ENCODE results near the gene KRT40. TPM values are rescaled to one million over a fixed set of nuclear protein-coding genes. Genes with fewer than 3 reads are reported as not detected.

Gene KRT40
- total RNA-seq, 1 experiment from 2014 or later, result not detected

DNA sequence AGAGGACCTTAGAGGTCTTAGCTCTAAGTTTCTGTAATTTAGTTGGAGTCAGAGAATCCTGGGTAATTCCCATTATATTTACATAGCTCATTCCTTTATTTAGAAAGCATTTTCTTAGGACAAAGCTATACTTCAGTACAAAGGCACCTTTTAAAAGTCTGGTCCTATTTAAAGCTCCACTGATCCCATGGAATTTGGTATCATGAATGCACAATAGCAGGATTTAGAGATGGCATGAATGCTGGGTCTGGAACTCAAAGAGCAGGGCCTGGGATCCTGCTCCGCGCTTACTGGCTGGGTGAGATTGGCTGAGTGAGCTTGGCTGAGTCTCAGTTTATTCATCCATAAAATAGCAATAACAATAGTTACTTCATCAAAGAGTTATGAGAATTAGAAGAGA is 51.5 kb downstream of the KRT40 start:
- Histone ChIP-seq H3K79me2 (ENCODE audit: low read length) (no peaks in the 10 kb centered on the region), H3K36me3 (ENCODE audit: insufficient read depth, low read length) (no peaks in the 10 kb centered on the region), H3K9me3 (ENCODE audit: low read length) (no peaks in the 10 kb centered on the region), H3K4me3 (ENCODE audit: low read length) (no peak overlapping the region), H3K4me1 (ENCODE audit: low read length) (no peaks in the 10 kb centered on the region), H4K20me1 (ENCODE audit: insufficient read depth, low read depth, low read length) (no peaks in the 10 kb centered on the region), H3K27ac (ENCODE audit: low read length) (no peak overlapping the region), H3K4me2 (ENCODE audit: low read depth, low read length, poor library complexity, severe bottlenecking) (no peak overlapping the region), H2AFZ (ENCODE audit: low read length) (no peak overlapping the region), H3K9me2 (replicated peaks; ENCODE audit: insufficient read depth, low read length) (no peaks in the 10 kb centered on the region), H3K9ac (ENCODE audit: low read length) (no peak overlapping the region), H3K27me3 (ENCODE audit: low read length) (no peaks in the 10 kb centered on the region)
- DNase-seq, result no peak

- H3K79me2 ChIP-seq (ENCODE audit: low read length), result no peaks in the 10 kb centered on the region
- no peak overlapping the region for H3K27ac ChIP-seq (ENCODE audit: low read length)
- no peak overlapping the region for H3K4me2 ChIP-seq (ENCODE audit: low read depth, low read length, poor library complexity, severe bottlenecking)
- H4K20me1 ChIP-seq (ENCODE audit: insufficient read depth, low read depth, low read length), result no peaks in the 10 kb centered on the region
- no peaks in the 10 kb centered on the region for H3K9me2 ChIP-seq (replicated peaks; ENCODE audit: insufficient read depth, low read length)
- H3K36me3 ChIP-seq (ENCODE audit: insufficient read depth, low read length), result no peaks in the 10 kb centered on the region
- no peak overlapping the region for H3K4me3 ChIP-seq (ENCODE audit: low read length)
- no peak for DNase-seq
- no peaks in the 10 kb centered on the region for H3K4me1 ChIP-seq (ENCODE audit: low read length)
- no peak overlapping the region for H2AFZ ChIP-seq (ENCODE audit: low read length)
- no peaks in the 10 kb centered on the region for H3K27me3 ChIP-seq (ENCODE audit: low read length)
- no peaks in the 10 kb centered on the region for H3K9me3 ChIP-seq (ENCODE audit: low read length)
- H3K9ac ChIP-seq (ENCODE audit: low read length), result no peak overlapping the region
Measured at GRCh38 chr17:40931311-40931710, 52.8 kb downstream of the KRT40 start.

Small RNAs within 50 kb of the gene (small RNA-seq; reads per million reads assigned to genes)
- gene KRTAP3-4P, result not detected

Other genes starting within 250 kb of the KRT40 start
- gene KRT25, start 229.0 kb downstream of the KRT40 start, total RNA-seq (2014; rRNA removed; shearing (Covaris generic); ENCODE audit: low replicate concordance), result not detected in 2 replicates
- gene KRT26, start 212.1 kb downstream of the KRT40 start, total RNA-seq (2014; rRNA removed; shearing (Covaris generic); ENCODE audit: low replicate concordance), result not detected in 2 replicates
- gene KRT27, start 201.8 kb downstream of the KRT40 start, total RNA-seq (2014; rRNA removed; shearing (Covaris generic); ENCODE audit: low replicate concordance), result not detected in 2 replicates
- not detected in 2 replicates for gene KRT28, start 184.4 kb downstream of the KRT40 start, total RNA-seq (2014; rRNA removed; shearing (Covaris generic); ENCODE audit: low replicate concordance)
- 14.9 and 21.6 TPM in 2 replicates for gene KRT10, start 161.7 kb downstream of the KRT40 start, total RNA-seq (2014; rRNA removed; shearing (Covaris generic); ENCODE audit: low replicate concordance)
- not detected in 2 replicates for gene KRT12, start 117.1 kb downstream of the KRT40 start, total RNA-seq (2014; rRNA removed; shearing (Covaris generic); ENCODE audit: low replicate concordance)
- not detected in 2 replicates for gene KRT20, start 99.1 kb downstream of the KRT40 start, total RNA-seq (2014; rRNA removed; shearing (Covaris generic); ENCODE audit: low replicate concordance)
- not detected in 2 replicates for gene KRT23, start 46.7 kb downstream of the KRT40 start, total RNA-seq (2014; rRNA removed; shearing (Covaris generic); ENCODE audit: low replicate concordance)
- not detected in 2 replicates for gene KRT39, start 17.4 kb downstream of the KRT40 start, total RNA-seq (2014; rRNA removed; shearing (Covaris generic); ENCODE audit: low replicate concordance)
- gene KRTAP3-3, start 9.8 kb upstream of the KRT40 start, total RNA-seq (2014; rRNA removed; shearing (Covaris generic); ENCODE audit: low replicate concordance), result not detected in 2 replicates
- gene KRTAP3-2, start 15.6 kb upstream of the KRT40 start, total RNA-seq (2014; rRNA removed; shearing (Covaris generic); ENCODE audit: low replicate concordance), result not detected in 2 replicates
- gene KRTAP3-1, start 24.8 kb upstream of the KRT40 start, total RNA-seq (2014; rRNA removed; shearing (Covaris generic); ENCODE audit: low replicate concordance), result not detected in 2 replicates
- not detected in 2 replicates for gene KRTAP1-5, start 42.9 kb upstream of the KRT40 start, total RNA-seq (2014; rRNA removed; shearing (Covaris generic); ENCODE audit: low replicate concordance)
- not detected in 2 replicates for gene KRTAP1-4, start 45.9 kb upstream of the KRT40 start, total RNA-seq (2014; rRNA removed; shearing (Covaris generic); ENCODE audit: low replicate concordance)
- not detected in 2 replicates for gene KRTAP1-3, start 50.5 kb upstream of the KRT40 start, total RNA-seq (2014; rRNA removed; shearing (Covaris generic); ENCODE audit: low replicate concordance)
- gene KRTAP1-1, start 57.1 kb upstream of the KRT40 start, total RNA-seq (2014; rRNA removed; shearing (Covaris generic); ENCODE audit: low replicate concordance), result not detected in 2 replicates
- gene KRTAP2-1, start 63.0 kb upstream of the KRT40 start, total RNA-seq (2014; rRNA removed; shearing (Covaris generic); ENCODE audit: low replicate concordance), result not detected in 2 replicates
- not detected in 2 replicates for gene KRTAP2-2, start 70.9 kb upstream of the KRT40 start, total RNA-seq (2014; rRNA removed; shearing (Covaris generic); ENCODE audit: low replicate concordance)
- gene KRTAP2-3, start 75.8 kb upstream of the KRT40 start, total RNA-seq (2014; rRNA removed; shearing (Covaris generic); ENCODE audit: low replicate concordance), result not detected in 2 replicates
- not detected in 2 replicates for gene KRTAP2-4, start 81.6 kb upstream of the KRT40 start, total RNA-seq (2014; rRNA removed; shearing (Covaris generic); ENCODE audit: low replicate concordance)
- gene KRTAP4-7, start 99.8 kb upstream of the KRT40 start, total RNA-seq (2014; rRNA removed; shearing (Covaris generic); ENCODE audit: low replicate concordance), result not detected in 2 replicates
- gene KRTAP4-8, start 113.8 kb upstream of the KRT40 start, total RNA-seq (2014; rRNA removed; shearing (Covaris generic); ENCODE audit: low replicate concordance), result not detected in 2 replicates
- not detected in 2 replicates for gene KRTAP4-16, start 117.9 kb upstream of the KRT40 start, total RNA-seq (2014; rRNA removed; shearing (Covaris generic); ENCODE audit: low replicate concordance)
- gene KRTAP4-9, start 121.1 kb upstream of the KRT40 start, total RNA-seq (2014; rRNA removed; shearing (Covaris generic); ENCODE audit: low replicate concordance), result not detected in 2 replicates
- not detected in 2 replicates for gene KRTAP4-11, start 134.0 kb upstream of the KRT40 start, total RNA-seq (2014; rRNA removed; shearing (Covaris generic); ENCODE audit: low replicate concordance)
- not detected in 2 replicates for gene KRTAP4-12, start 139.9 kb upstream of the KRT40 start, total RNA-seq (2014; rRNA removed; shearing (Covaris generic); ENCODE audit: low replicate concordance)
- not detected in 2 replicates for gene KRTAP4-6, start 156.2 kb upstream of the KRT40 start, total RNA-seq (2014; rRNA removed; shearing (Covaris generic); ENCODE audit: low replicate concordance)
- gene KRTAP4-5, start 165.5 kb upstream of the KRT40 start, total RNA-seq (2014; rRNA removed; shearing (Covaris generic); ENCODE audit: low replicate concordance), result not detected in 2 replicates
- gene KRTAP4-4, start 176.4 kb upstream of the KRT40 start, total RNA-seq (2014; rRNA removed; shearing (Covaris generic); ENCODE audit: low replicate concordance), result not detected in 2 replicates
- not detected in 2 replicates for gene KRTAP4-3, start 183.9 kb upstream of the KRT40 start, total RNA-seq (2014; rRNA removed; shearing (Covaris generic); ENCODE audit: low replicate concordance)
- gene KRTAP4-2, start 193.9 kb upstream of the KRT40 start, total RNA-seq (2014; rRNA removed; shearing (Covaris generic); ENCODE audit: low replicate concordance), result not detected in 2 replicates
- not detected in 2 replicates for gene KRTAP4-1, start 200.6 kb upstream of the KRT40 start, total RNA-seq (2014; rRNA removed; shearing (Covaris generic); ENCODE audit: low replicate concordance)
- not detected in 2 replicates for gene KRTAP9-1, start 205.6 kb upstream of the KRT40 start, total RNA-seq (2014; rRNA removed; shearing (Covaris generic); ENCODE audit: low replicate concordance)
- gene KRTAP9-2, start 242.3 kb upstream of the KRT40 start, total RNA-seq (2014; rRNA removed; shearing (Covaris generic); ENCODE audit: low replicate concordance), result not detected in 2 replicates
- not detected in 2 replicates for gene KRTAP9-3, start 248.1 kb upstream of the KRT40 start, total RNA-seq (2014; rRNA removed; shearing (Covaris generic); ENCODE audit: low replicate concordance)

Measured in Karpas-422 (cell line).